HCEC 1CT (cell line): Measurements from ENCODE around the gene TPST2.
A peak's percentile ranks its signal among the peaks of the same experiment; 100 is the strongest.

Experiments
- DNase-seq: peaks from one replicate; pipeline ENCODE4 v3.0.0-alpha.2; 2017

TPST2 gene

GRCh38 chr22:26487996-26488395 lies 101.9 kb downstream of the TPST2 start:
- DNase-seq: no peak

- no peak for DNase-seq
Observed at GRCh38 chr22:26486394-26486793, 103.5 kb downstream of the TPST2 start.

- DNase-seq: no peak
Observed at GRCh38 chr22:26485806-26486390, 104.0 kb downstream of the TPST2 start.

GRCh38 chr22:26485013-26485412 lies 104.9 kb downstream of the TPST2 start:
- no peak for DNase-seq

- DNase-seq: no peak
Observed at GRCh38 chr22:26484360-26484706, 105.6 kb downstream of the TPST2 start.

- DNase-seq: peak; percentile 86
Observed at GRCh38 chr22:26483439-26484359, 106.2 kb downstream of the TPST2 start, which contains the start of the genes HPS4 and SRRD. TSS of gene HPS4 (minus strand) at chr22:26483783. CDS start at chr22:26481762, 2,021 bp downstream. TSS of gene SRRD (plus strand) at chr22:26483877. CDS start at chr22:26483891, 14 bp downstream.

GRCh38 chr22:26483043-26483438 lies 106.9 kb downstream of the TPST2 start:
- no peak for DNase-seq

GRCh38 chr22:26482161-26482560 lies 107.8 kb downstream of the TPST2 start:
- no peak for DNase-seq

GRCh38 chr22:26481694-26482093 lies 108.2 kb downstream of the TPST2 start:
- no peak for DNase-seq

GRCh38 chr22:26481112-26481693 lies 108.7 kb downstream of the TPST2 start:
- DNase-seq: no peak

- no peak for DNase-seq
Observed at GRCh38 chr22:26480611-26480932, 109.4 kb downstream of the TPST2 start.

GRCh38 chr22:26479792-26480610 lies 109.9 kb downstream of the TPST2 start:
- DNase-seq: no peak

GRCh38 chr22:26479043-26479791 lies 110.7 kb downstream of the TPST2 start:
- DNase-seq: no peak

- DNase-seq: no peak
Observed at GRCh38 chr22:26477341-26477731, 112.6 kb downstream of the TPST2 start.

GRCh38 chr22:26476705-26477340 lies 113.1 kb downstream of the TPST2 start:
- no peak for DNase-seq

GRCh38 chr22:26474682-26475081 lies 115.2 kb downstream of the TPST2 start:
- peak; percentile 45 for DNase-seq
